Liver (tissue), 9 donors: ENCODE results near the gene MIXL1. TPM values are rescaled to one million over a fixed set of nuclear protein-coding genes. Genes with fewer than 3 reads are reported as not detected.

ENCODE experiments used
- DNase-seq: peaks from one replicate; pipeline ENCODE4 v3.0.0-alpha.2; 2017; ENCODE audit warnings: low spot score
- H3K27ac ChIP-seq, 2 donors: one replicate each; pipeline ENCODE4 v1.7.0; 2013; ENCODE audit warnings: inconsistent platforms in 2 of 2, low read length in 2 of 2, control low read depth in 1 of 2, low read depth in 1 of 2, mild to moderate bottlenecking in 1 of 2
- H3K27me3 ChIP-seq, 4 donors: one replicate each; pipeline versions ENCODE4 v1.6.1 to v1.7.0; 2013; ENCODE audit warnings: low read length in 3 of 4, inconsistent platforms in 1 of 4, mild to moderate bottlenecking in 1 of 4, moderate library complexity in 1 of 4; ENCODE audit not compliant: control insufficient read depth in 4 of 4, insufficient read depth in 4 of 4
- H3K36me3 ChIP-seq, 4 donors: one replicate each; pipeline versions ENCODE4 v1.6.1 to v1.7.0; 2013; ENCODE audit warnings: low read length in 3 of 4, mild to moderate bottlenecking in 3 of 4, low read depth in 1 of 4, moderate library complexity in 1 of 4; ENCODE audit not compliant: control insufficient read depth in 4 of 4, insufficient read depth in 3 of 4
- H3K4me1 ChIP-seq, 4 donors: one replicate each; pipeline versions ENCODE4 v1.6.1 to v1.7.0; 2013; ENCODE audit warnings: low read length in 3 of 4, mild to moderate bottlenecking in 3 of 4, moderate library complexity in 1 of 4; ENCODE audit not compliant: control insufficient read depth in 4 of 4, insufficient read depth in 4 of 4
- H3K4me3 ChIP-seq, 3 donors: one replicate each; pipeline versions ENCODE4 v1.6.1 to v1.7.0; 2013; ENCODE audit warnings: low read length in 3 of 3, control low read depth in 1 of 3, low read depth in 1 of 3, mild to moderate bottlenecking in 1 of 3
- H3K9ac ChIP-seq, 2 donors: one replicate each; pipeline ENCODE4 v1.7.0; 2013; ENCODE audit warnings: low read length in 2 of 2, mild to moderate bottlenecking in 2 of 2, moderate library complexity in 2 of 2, control low read depth in 1 of 2, low read depth in 1 of 2
- H3K9me3 ChIP-seq, 4 donors: one replicate each; pipeline versions ENCODE4 v1.6.1 to v1.7.0; 2013; ENCODE audit warnings: low read length in 3 of 4; ENCODE audit not compliant: control insufficient read depth in 4 of 4
- EGR1 ChIP-seq, 2 donors: IDR thresholded peaks; 2 replicates each; pipeline ENCODE4 v1.6.1; 2016 to 2018; ENCODE audit warnings: antibody characterized with exemption in 2 of 2, low read depth in 2 of 2
- FOXA2 ChIP-seq: IDR thresholded peaks from 2 replicates; pipeline ENCODE4 v1.6.1; 2016; ENCODE audit warnings: antibody characterized with exemption
- GABPA ChIP-seq, 2 donors: IDR thresholded peaks in 1 of 2; conservative IDR thresholded peaks in 1 of 2; 2 replicates each; pipeline ENCODE4 v1.6.1; 2016; ENCODE audit warnings: antibody characterized with exemption in 2 of 2, mild to moderate bottlenecking in 1 of 2, moderate library complexity in 1 of 2
- HNF4A ChIP-seq, 2 donors: conservative IDR thresholded peaks; 2 replicates each; pipeline ENCODE4 v1.6.1; 2016; ENCODE audit warnings: antibody characterized with exemption in 2 of 2, mild to moderate bottlenecking in 2 of 2
- HNF4G ChIP-seq: IDR thresholded peaks from 2 replicates; pipeline ENCODE4 v1.6.1; 2016; ENCODE audit warnings: antibody characterized with exemption
- JUND ChIP-seq, 2 donors: IDR thresholded peaks; 2 replicates each; pipeline ENCODE4 v1.6.1; 2016; ENCODE audit warnings: antibody characterized with exemption in 2 of 2
- NR2F2 ChIP-seq: IDR thresholded peaks from 2 replicates; pipeline ENCODE4 v1.6.1; 2016; ENCODE audit warnings: antibody characterized with exemption
- RAD21 ChIP-seq, 2 donors: IDR thresholded peaks; 2 replicates each; pipeline ENCODE4 v1.6.1; 2016; ENCODE audit warnings: antibody characterized with exemption in 2 of 2, mild to moderate bottlenecking in 2 of 2
- RXRA ChIP-seq, 2 donors: IDR thresholded peaks; 2 replicates each; pipeline ENCODE4 v1.6.1; 2017 to 2018; ENCODE audit warnings: antibody characterized with exemption in 2 of 2, mild to moderate bottlenecking in 1 of 2
- SP1 ChIP-seq: IDR thresholded peaks from 2 replicates; pipeline ENCODE4 v1.6.1; 2018; ENCODE audit warnings: antibody characterized with exemption, mild to moderate bottlenecking
- TAF1 ChIP-seq: conservative IDR thresholded peaks from 2 replicates; pipeline ENCODE4 v1.6.1; 2016; ENCODE audit warnings: antibody characterized with exemption, mild to moderate bottlenecking
- YY1 ChIP-seq: IDR thresholded peaks from 2 replicates; pipeline ENCODE4 v1.6.1; 2016; ENCODE audit warnings: antibody characterized with exemption, mild to moderate bottlenecking
- WGBS: extraction: QIAGEN DNeasy Blood & Tissue Kit; methylation state at CpG from one replicate; pipeline ENCODE4 v1.1.7; 2013; 5-methylcytosine and 5-hydroxymethylcytosine counted together
- polyA plus RNA-seq, 2 donors: library from polyadenylated mRNA; stranded (reverse) in 1 of 2; unstranded in 1 of 2; fragments of 200-250 nt in 1 of 2; fragments of >200 nt in 1 of 2; fragmentation: Nextera tagmentation in 1 of 2; extraction: Ambion mirVana in 1 of 2; gene quantifications; one replicate each; pipeline versions ENCODE4 v1.2.1 to v1.2.3, GENCODE V29; 2013 to 2015
- total RNA-seq, 2 donors: library from RNA; depleted of rRNA; stranded (reverse); fragments of >200 nt; gene quantifications; one replicate each; pipeline ENCODE4 v1.2.3, GENCODE V29; 2014
- TF ChIP-seq, protein P1 (sequence below): fragments of 150-350 bp; IDR thresholded peaks from 2 replicates; pipeline ENCODE4 v1.5.1; 2017; ENCODE audit warnings: improper control_type of control experiment, low read depth, low read length; ENCODE audit not compliant: missing input control
- TF ChIP-seq, protein P2 (sequence below): IDR thresholded peaks from 2 replicates; pipeline ENCODE4 v1.6.1; 2016; ENCODE audit warnings: antibody characterized with exemption
- TF ChIP-seq, protein P3 (sequence below): IDR thresholded peaks from 2 replicates; pipeline ENCODE4 v1.6.1; 2016; ENCODE audit warnings: antibody characterized with exemption, mild to moderate bottlenecking
- TF ChIP-seq, protein P4 (sequence below): IDR thresholded peaks from 2 replicates; pipeline ENCODE4 v1.6.1; 2016; ENCODE audit warnings: antibody characterized with exemption
- donor health status: healthy.
- donor health status: healthy.
- donor health status: healthy.
- donor health status: healthy.
- donor health status: healthy.

The MIXL1 gene
- total and polyA plus RNA-seq, 4 donors = 0.05 TPM; not detected in 3

DNA sequence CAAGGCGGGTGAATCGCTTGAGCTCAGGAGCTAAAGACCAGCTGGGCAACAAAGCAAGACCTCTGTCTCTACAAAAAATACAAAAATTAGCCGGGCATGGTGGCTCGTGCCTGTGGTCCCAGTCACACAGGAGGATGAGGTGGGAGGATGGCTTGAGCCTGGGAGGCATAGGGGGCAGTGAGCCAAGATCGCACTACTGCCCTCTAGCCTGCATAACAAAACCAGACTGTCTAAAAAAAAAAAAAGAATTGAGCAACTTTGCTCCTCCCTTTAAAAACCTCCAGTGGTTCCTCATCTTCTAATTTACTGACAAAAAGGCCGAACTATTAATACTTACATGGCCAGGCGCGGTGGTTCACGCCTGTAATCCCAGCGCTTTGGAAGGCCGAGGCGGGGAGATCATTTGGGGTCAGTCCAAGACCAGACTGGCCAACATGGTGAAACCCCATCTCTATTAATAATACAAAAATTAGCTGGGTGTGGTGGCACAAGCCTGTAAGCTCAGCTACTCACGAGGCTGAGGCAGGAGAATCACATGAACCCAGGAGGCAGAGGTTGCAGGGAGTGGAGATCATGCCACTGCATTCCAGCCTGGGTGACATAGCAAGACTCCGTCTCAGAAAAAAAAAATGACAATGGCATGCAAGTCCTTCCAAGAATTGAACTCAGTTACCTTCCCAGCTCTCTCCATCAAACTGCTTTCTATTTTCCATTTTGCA is 41.3 kb upstream of the MIXL1 start:
- Histone ChIP-seq H3K9me3 (no peaks in the 10 kb centered on the region), H3K36me3 (no peaks in the 10 kb centered on the region), H3K4me3 (no peak overlapping the region), H3K27me3 (no peaks in the 10 kb centered on the region), H3K27ac (no peak overlapping the region), H3K9ac (no peak overlapping the region), H3K4me1 (peaks cover 4 to 28% (median 13%) of the 10 kb centered on the region in 4 donors)
- DNase-seq = no peak
- WGBS = 74% methylated on average over 14 of the region's 14 CpGs
- TF ChIP-seq GABPA (IDR thresholded peaks at IDR 0.05 in 1 of 2, conservative IDR thresholded peaks at IDR 0.05 in 1 of 2) = no peak
- TF ChIP-seq, protein P1, sequence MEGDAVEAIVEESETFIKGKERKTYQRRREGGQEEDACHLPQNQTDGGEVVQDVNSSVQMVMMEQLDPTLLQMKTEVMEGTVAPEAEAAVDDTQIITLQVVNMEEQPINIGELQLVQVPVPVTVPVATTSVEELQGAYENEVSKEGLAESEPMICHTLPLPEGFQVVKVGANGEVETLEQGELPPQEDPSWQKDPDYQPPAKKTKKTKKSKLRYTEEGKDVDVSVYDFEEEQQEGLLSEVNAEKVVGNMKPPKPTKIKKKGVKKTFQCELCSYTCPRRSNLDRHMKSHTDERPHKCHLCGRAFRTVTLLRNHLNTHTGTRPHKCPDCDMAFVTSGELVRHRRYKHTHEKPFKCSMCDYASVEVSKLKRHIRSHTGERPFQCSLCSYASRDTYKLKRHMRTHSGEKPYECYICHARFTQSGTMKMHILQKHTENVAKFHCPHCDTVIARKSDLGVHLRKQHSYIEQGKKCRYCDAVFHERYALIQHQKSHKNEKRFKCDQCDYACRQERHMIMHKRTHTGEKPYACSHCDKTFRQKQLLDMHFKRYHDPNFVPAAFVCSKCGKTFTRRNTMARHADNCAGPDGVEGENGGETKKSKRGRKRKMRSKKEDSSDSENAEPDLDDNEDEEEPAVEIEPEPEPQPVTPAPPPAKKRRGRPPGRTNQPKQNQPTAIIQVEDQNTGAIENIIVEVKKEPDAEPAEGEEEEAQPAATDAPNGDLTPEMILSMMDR = peak; percentile 18
- TF ChIP-seq FOXA2 = no peak
- TF ChIP-seq SP1 = no peak
- peak; percentile 13 to 14 for TF ChIP-seq RAD21 (IDR thresholded peaks at IDR 0.05)

DNA sequence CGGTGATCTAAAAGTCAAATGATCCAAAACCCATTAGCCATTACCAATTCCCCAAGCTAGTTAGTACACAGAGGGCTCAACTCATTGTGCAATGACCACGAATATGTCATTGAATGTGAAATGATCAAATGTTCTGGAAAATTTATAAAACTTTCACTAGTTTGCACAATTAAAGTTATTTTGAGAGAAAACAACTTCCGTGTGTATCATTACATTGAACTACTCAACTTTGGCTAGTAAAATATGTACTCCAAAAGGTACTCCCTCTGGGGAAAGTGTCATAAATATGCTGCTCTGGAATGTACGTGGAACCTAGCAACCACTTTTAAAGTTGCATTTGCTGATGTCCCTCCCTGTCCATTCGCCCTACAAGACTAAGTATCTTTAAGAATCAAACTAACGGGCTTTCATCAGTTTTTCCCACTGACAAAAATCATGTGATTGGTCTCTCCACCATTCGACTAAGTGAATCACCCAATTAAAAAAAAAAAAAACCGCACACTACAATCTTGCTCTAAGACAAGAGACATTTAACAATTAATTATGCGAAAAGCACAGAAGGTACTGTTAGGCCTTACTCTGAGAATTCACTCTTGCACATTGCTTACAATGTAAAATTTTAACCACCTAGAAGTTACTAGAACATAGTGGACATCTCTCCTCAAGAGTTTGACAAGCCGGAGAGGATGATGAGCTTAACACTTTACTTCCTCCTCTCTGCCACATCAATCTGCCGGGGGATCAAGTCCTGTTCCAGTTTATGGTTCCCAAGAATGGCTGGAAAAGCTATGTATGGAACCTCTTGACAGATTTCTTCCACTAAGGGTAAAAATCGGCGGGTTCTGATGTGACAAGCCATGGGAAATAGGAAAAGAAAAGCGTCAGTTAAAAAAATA is 38.1 kb upstream of the MIXL1 start:
- Histone ChIP-seq H3K36me3 (no peaks in the 10 kb centered on the region), H3K27ac (peak overlapping the region; percentile 56 to 84), H3K9me3 (no peaks in the 10 kb centered on the region), H3K27me3 (no peaks in the 10 kb centered on the region), H3K9ac (peak overlapping the region; percentile 73 to 95), H3K4me3 (peak overlapping the region; percentile 76 to 95 (median 92)), H3K4me1 (peaks cover 5 to 28% (median 14%) of the 10 kb centered on the region in 4 donors)
- 28% methylated on average over 14 of the region's 14 CpGs for WGBS
- no peak for DNase-seq
- TF ChIP-seq, protein P2, sequence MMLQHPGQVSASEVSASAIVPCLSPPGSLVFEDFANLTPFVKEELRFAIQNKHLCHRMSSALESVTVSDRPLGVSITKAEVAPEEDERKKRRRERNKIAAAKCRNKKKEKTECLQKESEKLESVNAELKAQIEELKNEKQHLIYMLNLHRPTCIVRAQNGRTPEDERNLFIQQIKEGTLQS = no peak
- TF ChIP-seq RAD21 (IDR thresholded peaks at IDR 0.05) = no peak
- TF ChIP-seq, protein P3, sequence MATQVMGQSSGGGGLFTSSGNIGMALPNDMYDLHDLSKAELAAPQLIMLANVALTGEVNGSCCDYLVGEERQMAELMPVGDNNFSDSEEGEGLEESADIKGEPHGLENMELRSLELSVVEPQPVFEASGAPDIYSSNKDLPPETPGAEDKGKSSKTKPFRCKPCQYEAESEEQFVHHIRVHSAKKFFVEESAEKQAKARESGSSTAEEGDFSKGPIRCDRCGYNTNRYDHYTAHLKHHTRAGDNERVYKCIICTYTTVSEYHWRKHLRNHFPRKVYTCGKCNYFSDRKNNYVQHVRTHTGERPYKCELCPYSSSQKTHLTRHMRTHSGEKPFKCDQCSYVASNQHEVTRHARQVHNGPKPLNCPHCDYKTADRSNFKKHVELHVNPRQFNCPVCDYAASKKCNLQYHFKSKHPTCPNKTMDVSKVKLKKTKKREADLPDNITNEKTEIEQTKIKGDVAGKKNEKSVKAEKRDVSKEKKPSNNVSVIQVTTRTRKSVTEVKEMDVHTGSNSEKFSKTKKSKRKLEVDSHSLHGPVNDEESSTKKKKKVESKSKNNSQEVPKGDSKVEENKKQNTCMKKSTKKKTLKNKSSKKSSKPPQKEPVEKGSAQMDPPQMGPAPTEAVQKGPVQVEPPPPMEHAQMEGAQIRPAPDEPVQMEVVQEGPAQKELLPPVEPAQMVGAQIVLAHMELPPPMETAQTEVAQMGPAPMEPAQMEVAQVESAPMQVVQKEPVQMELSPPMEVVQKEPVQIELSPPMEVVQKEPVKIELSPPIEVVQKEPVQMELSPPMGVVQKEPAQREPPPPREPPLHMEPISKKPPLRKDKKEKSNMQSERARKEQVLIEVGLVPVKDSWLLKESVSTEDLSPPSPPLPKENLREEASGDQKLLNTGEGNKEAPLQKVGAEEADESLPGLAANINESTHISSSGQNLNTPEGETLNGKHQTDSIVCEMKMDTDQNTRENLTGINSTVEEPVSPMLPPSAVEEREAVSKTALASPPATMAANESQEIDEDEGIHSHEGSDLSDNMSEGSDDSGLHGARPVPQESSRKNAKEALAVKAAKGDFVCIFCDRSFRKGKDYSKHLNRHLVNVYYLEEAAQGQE = no peak
- TF ChIP-seq RXRA (IDR thresholded peaks at IDR 0.05) = no peak
- TF ChIP-seq, protein P4, sequence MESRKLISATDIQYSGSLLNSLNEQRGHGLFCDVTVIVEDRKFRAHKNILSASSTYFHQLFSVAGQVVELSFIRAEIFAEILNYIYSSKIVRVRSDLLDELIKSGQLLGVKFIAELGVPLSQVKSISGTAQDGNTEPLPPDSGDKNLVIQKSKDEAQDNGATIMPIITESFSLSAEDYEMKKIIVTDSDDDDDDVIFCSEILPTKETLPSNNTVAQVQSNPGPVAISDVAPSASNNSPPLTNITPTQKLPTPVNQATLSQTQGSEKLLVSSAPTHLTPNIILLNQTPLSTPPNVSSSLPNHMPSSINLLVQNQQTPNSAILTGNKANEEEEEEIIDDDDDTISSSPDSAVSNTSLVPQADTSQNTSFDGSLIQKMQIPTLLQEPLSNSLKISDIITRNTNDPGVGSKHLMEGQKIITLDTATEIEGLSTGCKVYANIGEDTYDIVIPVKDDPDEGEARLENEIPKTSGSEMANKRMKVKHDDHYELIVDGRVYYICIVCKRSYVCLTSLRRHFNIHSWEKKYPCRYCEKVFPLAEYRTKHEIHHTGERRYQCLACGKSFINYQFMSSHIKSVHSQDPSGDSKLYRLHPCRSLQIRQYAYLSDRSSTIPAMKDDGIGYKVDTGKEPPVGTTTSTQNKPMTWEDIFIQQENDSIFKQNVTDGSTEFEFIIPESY = no peak
- TF ChIP-seq NR2F2 = no peak
- no peak for TF ChIP-seq TAF1
- no peak for TF ChIP-seq YY1
- no peak for TF ChIP-seq EGR1 (IDR thresholded peaks at IDR 0.05; ENCODE audit: low read depth in 2 of 2)
- TF ChIP-seq HNF4A (conservative IDR thresholded peaks at IDR 0.05) = no peak
- no peak for TF ChIP-seq JUND (IDR thresholded peaks at IDR 0.05)
- TF ChIP-seq HNF4G = no peak
- no peak for TF ChIP-seq FOXA2
- TF ChIP-seq SP1 = no peak
- TF ChIP-seq, protein P1 = no peak
